ENCODE measurements around the gene HLA-DRA.

- TF ChIP-seq POLR2A (IDR thresholded peaks at IDR 0.05), result no peak
- no peak for TF ChIP-seq CTCF (IDR thresholded peaks at IDR 0.05)
Observed at GRCh38 chr6:32406197-32406596, 33.5 kb upstream of the HLA-DRA start.
